ENCODE measurements around the gene CEP128.

DNA sequence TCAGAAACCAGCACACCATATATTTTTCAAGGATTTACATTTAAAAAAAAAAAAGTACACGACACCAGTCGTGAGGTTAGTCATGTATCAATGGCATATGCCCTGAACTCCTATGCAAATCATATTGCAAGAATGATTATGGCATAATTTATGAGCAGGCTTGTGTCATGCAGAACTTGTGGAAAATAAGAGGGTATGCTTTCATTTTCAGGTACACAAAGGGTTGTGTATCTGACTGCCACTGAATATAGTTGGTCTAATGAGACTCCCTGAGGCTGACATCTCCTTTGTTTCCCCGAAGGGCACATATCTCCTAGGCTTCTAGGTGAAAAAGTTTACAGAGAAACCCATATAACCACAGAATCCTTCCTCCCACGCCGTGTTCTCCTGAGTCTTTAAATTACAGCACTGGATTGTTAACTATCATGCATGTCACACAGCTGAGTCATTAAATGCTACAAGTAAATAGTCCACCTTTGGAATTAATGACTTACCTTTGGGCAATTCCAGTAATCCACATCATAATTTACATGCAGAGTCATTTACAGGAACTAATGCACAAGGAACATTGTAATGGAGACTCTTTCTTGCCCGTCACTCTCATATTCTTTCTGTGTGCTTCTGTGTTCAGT lies 373.5 kb downstream of the CEP128 start:
- TF ChIP-seq EZH2 (IDR thresholded peaks at IDR 0.05; ENCODE audit: low read depth) (no peak), CTCF (conservative IDR thresholded peaks at IDR 0.05) (no peak)

Data from PC-9 (cell line).